Upper lobe of right lung (tissue), 1 donor: Measurements from ENCODE around the gene FITM1. TPM values are rescaled to one million over a fixed set of nuclear protein-coding genes. Genes with fewer than 3 reads are reported as not detected.

Source experiments
- ATAC-seq: fragments of 200-7000 bp; cut with Tn5 transposase; one replicate; pipeline ENCODE4 v1.9.1; 2020; ENCODE audit warnings: mild to moderate bottlenecking, moderate library complexity
- DNase-seq: peaks from one replicate; pipeline ENCODE4 v3.0.0-alpha.2; 2020
- H3K27ac ChIP-seq: fragments of 200-600 bp; one replicate; pipeline ENCODE4 v1.8.0; 2022
- H3K27me3 ChIP-seq: fragments of 200-600 bp; one replicate; pipeline ENCODE4 v1.8.0; 2022; ENCODE audit warnings: mild to moderate bottlenecking
- H3K36me3 ChIP-seq: fragments of 200-600 bp; one replicate; pipeline ENCODE4 v1.8.0; 2022
- H3K4me1 ChIP-seq: fragments of 200-600 bp; one replicate; pipeline ENCODE4 v1.8.0; 2022
- H3K4me3 ChIP-seq: fragments of 200-600 bp; one replicate; pipeline ENCODE4 v1.8.0; 2022; ENCODE audit warnings: mild to moderate bottlenecking
- H3K9me3 ChIP-seq: fragments of 200-600 bp; one replicate; pipeline ENCODE4 v1.8.0; 2022
- intact Hi-C: fragments of 100-400 bp; cut with DNase I; formaldehyde crosslinking; loops from one replicate; pipeline ENCODE4 v1.11.0; 2022
- total RNA-seq: library from RNA; stranded (reverse); fragmentation: NEBNext Ultra II Directional; extraction: Animal tissue kit (Norgen Biotek cat#: 25700); gene quantifications from one replicate; pipeline ENCODE4 v1.2.1, GENCODE V29; 2021
- TF ChIP-seq, protein P1 (sequence below): fragments of 200-600 bp; IDR thresholded peaks from one replicate; pipeline ENCODE4 v1.8.0; 2022; ENCODE audit warnings: antibody characterized with exemption
- donor health status: DM: no; HTN: yes; CAD: no; lungs with severe emphysema.

Gene FITM1
- total RNA-seq, 1 donor from 2014 or later = 1.1 TPM

DNA sequence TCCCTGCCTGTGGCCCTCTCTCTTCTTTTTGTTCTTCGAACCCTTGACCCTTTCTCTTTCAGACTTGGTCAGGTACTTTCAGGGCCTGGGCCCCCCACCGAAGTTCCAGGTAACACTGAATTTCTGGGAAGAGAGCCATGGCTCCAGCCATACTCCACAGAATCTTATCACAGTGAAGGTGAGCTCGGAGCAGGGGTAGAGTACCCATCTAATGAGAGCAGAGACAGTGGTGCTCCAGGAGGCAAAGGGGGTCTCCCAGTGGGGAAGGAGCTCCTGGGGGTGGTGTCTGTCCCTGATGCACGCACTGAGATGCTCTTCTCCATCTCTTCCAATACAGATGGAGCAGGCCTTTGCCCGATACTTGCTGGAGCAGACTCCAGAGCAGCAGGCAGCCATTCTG lies 35.3 kb downstream of the FITM1 start:
- H3K36me3 ChIP-seq = peaks cover 68% of the 10 kb centered on the region
- TF ChIP-seq, protein P1, sequence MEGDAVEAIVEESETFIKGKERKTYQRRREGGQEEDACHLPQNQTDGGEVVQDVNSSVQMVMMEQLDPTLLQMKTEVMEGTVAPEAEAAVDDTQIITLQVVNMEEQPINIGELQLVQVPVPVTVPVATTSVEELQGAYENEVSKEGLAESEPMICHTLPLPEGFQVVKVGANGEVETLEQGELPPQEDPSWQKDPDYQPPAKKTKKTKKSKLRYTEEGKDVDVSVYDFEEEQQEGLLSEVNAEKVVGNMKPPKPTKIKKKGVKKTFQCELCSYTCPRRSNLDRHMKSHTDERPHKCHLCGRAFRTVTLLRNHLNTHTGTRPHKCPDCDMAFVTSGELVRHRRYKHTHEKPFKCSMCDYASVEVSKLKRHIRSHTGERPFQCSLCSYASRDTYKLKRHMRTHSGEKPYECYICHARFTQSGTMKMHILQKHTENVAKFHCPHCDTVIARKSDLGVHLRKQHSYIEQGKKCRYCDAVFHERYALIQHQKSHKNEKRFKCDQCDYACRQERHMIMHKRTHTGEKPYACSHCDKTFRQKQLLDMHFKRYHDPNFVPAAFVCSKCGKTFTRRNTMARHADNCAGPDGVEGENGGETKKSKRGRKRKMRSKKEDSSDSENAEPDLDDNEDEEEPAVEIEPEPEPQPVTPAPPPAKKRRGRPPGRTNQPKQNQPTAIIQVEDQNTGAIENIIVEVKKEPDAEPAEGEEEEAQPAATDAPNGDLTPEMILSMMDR = no peak
- intact Hi-C loops = no loop called here
- H3K9me3 ChIP-seq = no peaks in the 10 kb centered on the region
- H3K4me1 ChIP-seq = peaks cover 18% of the 10 kb centered on the region
- no peak for ATAC-seq
- no peak for DNase-seq
- no peak overlapping the region for H3K27ac ChIP-seq
- H3K27me3 ChIP-seq = no peaks in the 10 kb centered on the region
- H3K4me3 ChIP-seq = no peak overlapping the region

DNA sequence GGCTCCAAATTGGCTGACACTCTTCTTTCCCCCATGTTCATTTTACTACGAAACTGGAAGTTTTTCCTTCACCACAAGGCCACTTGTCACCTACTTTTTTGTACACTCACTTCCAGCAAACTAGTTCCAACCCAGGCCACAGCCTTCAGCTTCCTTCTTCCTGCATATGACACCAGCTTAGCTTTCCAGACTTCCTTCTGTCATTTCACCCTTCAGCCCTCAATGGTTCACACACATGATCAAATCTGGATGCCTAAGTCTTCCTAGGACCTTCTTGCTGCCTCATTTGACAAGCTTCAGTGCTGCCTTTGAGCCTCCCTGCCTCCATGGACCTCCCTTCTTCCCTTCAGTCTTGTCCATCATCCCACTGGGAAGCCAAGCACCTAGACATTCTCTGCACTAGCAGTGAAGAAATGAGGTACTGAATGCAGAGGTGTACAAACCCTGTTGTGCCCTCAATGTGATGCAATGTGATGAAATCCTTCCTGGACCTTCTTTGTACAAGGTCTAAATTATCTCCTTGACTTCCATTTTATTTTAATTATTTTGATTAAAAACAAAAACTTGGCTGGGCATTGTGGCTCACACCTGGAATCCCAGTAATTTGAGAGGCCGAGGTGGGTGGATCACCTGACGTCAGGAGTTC lies 37.1 kb downstream of the FITM1 start:
- TF ChIP-seq, protein P1 = no peak
- intact Hi-C loops = no loop called here
- peak; percentile 34 for ATAC-seq
- Histone ChIP-seq H3K4me1 (peaks cover 13% of the 10 kb centered on the region), H3K27ac (peak overlapping the region; percentile 18), H3K4me3 (no peak overlapping the region), H3K9me3 (no peaks in the 10 kb centered on the region), H3K27me3 (no peaks in the 10 kb centered on the region), H3K36me3 (peaks cover 63% of the 10 kb centered on the region)
- no peak for DNase-seq

DNA sequence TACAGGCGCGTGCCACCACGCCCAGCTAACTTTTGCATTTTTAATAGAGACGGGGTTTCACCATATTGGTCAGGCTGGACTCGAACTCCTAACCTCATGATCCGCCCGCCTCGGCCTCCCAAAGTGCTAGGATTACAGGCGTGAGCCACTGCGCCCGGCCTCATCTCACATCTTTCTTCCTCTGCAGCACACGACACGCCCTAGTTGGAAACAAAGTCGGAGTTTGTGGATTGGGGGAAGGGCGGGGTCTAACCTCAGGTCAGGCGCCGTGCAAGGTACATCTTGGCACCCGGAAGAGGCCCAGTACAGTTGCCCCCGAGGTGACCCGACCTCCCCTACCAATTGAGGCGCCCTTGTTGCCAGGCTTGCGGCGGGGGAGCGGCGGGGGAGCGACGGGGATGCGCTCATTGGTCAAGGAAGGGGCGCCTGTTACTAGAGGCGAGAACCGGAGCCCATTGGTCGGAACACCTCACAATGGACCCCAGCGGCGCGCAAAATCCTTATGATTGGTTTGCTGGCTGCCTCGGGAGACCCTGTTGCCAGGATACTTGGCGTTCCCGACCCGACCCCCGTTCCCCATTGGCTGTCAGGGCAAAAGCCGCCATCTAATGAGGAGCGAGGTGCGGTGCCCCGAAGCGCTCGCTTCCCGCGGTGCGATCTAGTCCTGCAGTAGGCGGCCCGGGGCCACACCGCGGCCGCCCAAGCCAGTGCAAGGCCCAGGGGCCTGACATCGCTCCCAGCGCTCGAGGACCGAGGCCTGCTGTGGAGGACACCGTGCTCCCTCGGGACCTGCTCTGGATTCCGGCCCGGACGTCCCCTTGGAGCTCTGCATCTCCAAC lies 41.2 kb downstream of the FITM1 start, which contains the start of gene REC8:
Gene REC8, plus strand, starts transcription at position 659 of the 839 bp plus-strand sequence. CDS start 473 bp downstream, outside the sequence.
- TF ChIP-seq, protein P1 = no peak
- ATAC-seq (peak; percentile 89), DNase-seq (peak; percentile 85)
- Histone ChIP-seq H3K4me1 (peaks cover 4% of the 10 kb centered on the region), H3K27me3 (no peaks in the 10 kb centered on the region), H3K36me3 (peaks cover 45% of the 10 kb centered on the region), H3K27ac (peak within 1 kb of the TSS; percentile 17), H3K9me3 (no peaks in the 10 kb centered on the region), H3K4me3 (peak within 1 kb of the TSS; percentile 37)
- intact Hi-C loops = no loop called here

DNA sequence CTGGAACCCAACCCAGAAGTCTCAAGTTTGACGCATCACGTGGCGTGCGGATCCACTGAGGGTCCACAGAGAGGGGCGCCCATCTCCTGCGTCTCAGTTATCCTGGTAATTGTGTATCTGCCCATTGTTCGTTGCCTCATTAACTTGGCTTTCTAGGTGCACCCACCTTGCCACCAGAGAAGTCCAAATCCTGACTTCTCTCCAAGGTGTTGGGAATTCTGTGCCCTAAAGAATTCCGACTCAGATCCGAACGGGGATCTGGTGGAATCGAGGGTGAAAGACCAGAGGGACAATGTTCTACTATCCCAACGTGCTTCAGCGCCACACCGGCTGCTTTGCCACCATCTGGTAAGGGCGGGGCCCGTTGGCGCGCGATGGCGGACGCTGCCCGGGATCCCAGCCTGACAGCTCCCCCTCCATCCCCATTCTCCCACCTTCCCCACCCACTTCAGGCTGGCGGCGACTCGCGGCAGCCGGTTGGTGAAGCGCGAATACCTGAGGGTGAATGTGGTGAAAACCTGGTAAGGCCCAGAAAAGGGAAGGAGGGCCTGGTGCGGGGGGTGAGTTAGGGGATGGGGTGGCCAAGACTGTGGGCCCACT lies 41.9 kb downstream of the FITM1 start:
- TF ChIP-seq, protein P1 = no peak
- DNase-seq (no peak), ATAC-seq (no peak)
- intact Hi-C loops = no loop called here
- peaks cover 45% of the 10 kb centered on the region for H3K36me3 ChIP-seq
- H3K4me1 ChIP-seq = peaks cover 4% of the 10 kb centered on the region
- H3K4me3 ChIP-seq = peak overlapping the region; percentile 37
- H3K27me3 ChIP-seq = no peaks in the 10 kb centered on the region
- H3K27ac ChIP-seq = no peak overlapping the region
- no peaks in the 10 kb centered on the region for H3K9me3 ChIP-seq

DNA sequence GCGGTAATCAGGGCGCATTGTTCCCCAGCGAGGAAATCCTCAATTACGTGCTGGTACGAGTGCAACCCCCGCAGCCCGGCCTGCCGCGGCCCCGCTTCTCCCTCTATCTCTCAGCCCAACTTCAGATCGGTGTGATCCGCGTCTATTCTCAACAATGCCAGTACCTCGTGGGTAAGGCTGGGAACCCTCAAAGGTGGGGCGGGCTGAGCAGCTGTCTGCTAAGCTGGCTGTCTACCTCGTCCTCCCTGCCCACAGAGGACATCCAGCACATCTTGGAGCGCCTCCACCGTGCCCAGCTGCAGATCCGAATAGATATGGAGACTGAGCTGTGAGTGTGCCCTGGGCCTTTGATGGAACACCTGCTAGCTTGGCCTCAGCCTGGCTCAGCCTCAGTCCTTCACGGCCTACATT lies 42.4 kb downstream of the FITM1 start:
- TF ChIP-seq, protein P1 = no peak
- Histone ChIP-seq H3K36me3 (peaks cover 47% of the 10 kb centered on the region), H3K4me3 (no peak overlapping the region), H3K27me3 (no peaks in the 10 kb centered on the region), H3K9me3 (no peaks in the 10 kb centered on the region), H3K27ac (no peak overlapping the region), H3K4me1 (peaks cover 4% of the 10 kb centered on the region)
- DNase-seq (no peak), ATAC-seq (no peak)
- intact Hi-C loops = no loop called here
